A673 (cell line): ENCODE results near the gene SLC23A2. TPM values are rescaled to one million over a fixed set of nuclear protein-coding genes. Genes with fewer than 3 reads are reported as not detected.

Source experiments
- Bru-seq: library from RNA; stranded (reverse); fragments of 400-500 nt; gene quantifications from one replicate; lab custom pipeline; 2021; lab: Mats Ljungman, UMichigan
- BruChase-seq, 2 experiments: library from RNA; stranded (reverse); fragments of 400-500 nt; gene quantifications; one replicate each; lab custom pipeline; 2021; lab: Mats Ljungman, UMichigan
- BruUV-seq: library from RNA; stranded (reverse); fragments of 400-500 nt; replicated peaks from 2 replicates; lab custom pipeline; 2021; lab: Mats Ljungman, UMichigan
- CTCF ChIA-PET: fragments of 300-600 bp; sonication (Branson Sonifier 250); formaldehyde crosslinking; loops from one replicate; lab custom pipeline; 2022; ENCODE audit warnings: antibody characterized with exemption; lab: Charles Lee
- POLR2A ChIA-PET: fragments of 300-600 bp; sonication (Branson Sonifier 250); formaldehyde crosslinking; loops from one replicate; lab custom pipeline; 2022; ENCODE audit warnings: antibody characterized with exemption; ENCODE audit not compliant: low non-redundant PET; lab: Charles Lee
- DNase-seq: peaks from one replicate; pipeline ENCODE4 v3.0.0-alpha.2; 2015; ENCODE audit warnings: low spot score
- H3K27ac ChIP-seq: fragments of 200-600 bp; sonication (generic); 2 replicates; pipeline ENCODE4 v1.5.1; 2016; ENCODE audit warnings: mixed run types, low read depth, mild to moderate bottlenecking, mixed read lengths, antibody characterized with exemption, low read length; ENCODE audit not compliant: poor library complexity, severe bottlenecking
- H3K27me3 ChIP-seq: fragments of 200-600 bp; sonication (generic); replicated peaks from 2 replicates; pipeline ENCODE4 v1.6.1; 2017; ENCODE audit warnings: mixed run types, low read depth, mild to moderate bottlenecking, mixed read lengths, antibody characterized with exemption, low read length; ENCODE audit not compliant: insufficient read depth, poor library complexity
- H3K36me3 ChIP-seq: fragments of 200-600 bp; sonication (generic); 2 replicates; pipeline ENCODE4 v1.6.1; 2016; ENCODE audit warnings: mixed run types, mild to moderate bottlenecking, mixed read lengths, antibody characterized with exemption, low read length; ENCODE audit not compliant: insufficient read depth, poor library complexity, severe bottlenecking
- H3K4me1 ChIP-seq: fragments of 200-600 bp; sonication (generic); 2 replicates; pipeline ENCODE4 v1.6.1; 2017; ENCODE audit warnings: mixed run types, mild to moderate bottlenecking, mixed read lengths, antibody characterized with exemption, low read length; ENCODE audit not compliant: insufficient read depth, poor library complexity, severe bottlenecking
- H3K4me3 ChIP-seq: fragments of 200-600 bp; sonication (generic); 2 replicates; pipeline ENCODE4 v1.5.1; 2016; ENCODE audit warnings: low read depth, mixed run types, mild to moderate bottlenecking, mixed read lengths, low read length; ENCODE audit not compliant: poor library complexity, severe bottlenecking
- H3K9me3 ChIP-seq: fragments of 200-600 bp; sonication (generic); 2 replicates; pipeline ENCODE4 v1.6.1; 2016; ENCODE audit warnings: mixed run types, low read depth, mild to moderate bottlenecking, mixed read lengths, antibody characterized with exemption, low read length; ENCODE audit not compliant: poor library complexity, severe bottlenecking
- CTCF ChIP-seq: fragments of 300-800, 200-600 bp; sonication (generic); conservative IDR thresholded peaks from 2 replicates; pipeline ENCODE4 v1.5.1; 2017; ENCODE audit warnings: low read depth, mild to moderate bottlenecking, antibody characterized with exemption, low read length, moderate library complexity, mixed read lengths
- EZH2 ChIP-seq: fragments of 200-600 bp; sonication (generic); IDR thresholded peaks from 2 replicates; pipeline ENCODE4 v1.6.1; 2017; ENCODE audit warnings: borderline replicate concordance, low read depth, mild to moderate bottlenecking, mixed read lengths, antibody characterized with exemption, low read length; ENCODE audit not compliant: poor library complexity, severe bottlenecking
- intact Hi-C: fragments of 100-400 bp; cut with micrococcal nuclease; formaldehyde crosslinking; loops from one replicate; pipeline ENCODE4 v1.10.0; 2022; ENCODE audit not compliant: unreplicated experiment
- long read RNA-seq: library from polyadenylated mRNA; stranded (forward); transcript quantifications from one replicate; pipeline ENCODE4 v2.0.0, GENCODE V29; 2022
- total RNA-seq: library from RNA; stranded (reverse); gene quantifications from 2 replicates; pipeline ENCODE4 v1.2.3, GENCODE V29; 2021

Gene SLC23A2
- total RNA-seq (29.4 and 31.5 TPM in 2 replicates), Bru-seq, nascent RNA (percentile 74 among the genes with signal in this experiment), BruChase-seq, experiment 1, labeled RNA remaining after a 2-hour chase (percentile 68 among the genes with signal in this experiment), BruChase-seq, experiment 2, labeled RNA remaining after a 6-hour chase (percentile 80 among the genes with signal in this experiment)
- long read RNA-seq, full-length matches to known transcripts = 2 of 28 reads
- long read RNA-seq, partial matches to known transcripts = 4 of 28 reads
- long read RNA-seq, other reads (novel, unspliced or antisense) = 22 of 28 reads

DNA sequence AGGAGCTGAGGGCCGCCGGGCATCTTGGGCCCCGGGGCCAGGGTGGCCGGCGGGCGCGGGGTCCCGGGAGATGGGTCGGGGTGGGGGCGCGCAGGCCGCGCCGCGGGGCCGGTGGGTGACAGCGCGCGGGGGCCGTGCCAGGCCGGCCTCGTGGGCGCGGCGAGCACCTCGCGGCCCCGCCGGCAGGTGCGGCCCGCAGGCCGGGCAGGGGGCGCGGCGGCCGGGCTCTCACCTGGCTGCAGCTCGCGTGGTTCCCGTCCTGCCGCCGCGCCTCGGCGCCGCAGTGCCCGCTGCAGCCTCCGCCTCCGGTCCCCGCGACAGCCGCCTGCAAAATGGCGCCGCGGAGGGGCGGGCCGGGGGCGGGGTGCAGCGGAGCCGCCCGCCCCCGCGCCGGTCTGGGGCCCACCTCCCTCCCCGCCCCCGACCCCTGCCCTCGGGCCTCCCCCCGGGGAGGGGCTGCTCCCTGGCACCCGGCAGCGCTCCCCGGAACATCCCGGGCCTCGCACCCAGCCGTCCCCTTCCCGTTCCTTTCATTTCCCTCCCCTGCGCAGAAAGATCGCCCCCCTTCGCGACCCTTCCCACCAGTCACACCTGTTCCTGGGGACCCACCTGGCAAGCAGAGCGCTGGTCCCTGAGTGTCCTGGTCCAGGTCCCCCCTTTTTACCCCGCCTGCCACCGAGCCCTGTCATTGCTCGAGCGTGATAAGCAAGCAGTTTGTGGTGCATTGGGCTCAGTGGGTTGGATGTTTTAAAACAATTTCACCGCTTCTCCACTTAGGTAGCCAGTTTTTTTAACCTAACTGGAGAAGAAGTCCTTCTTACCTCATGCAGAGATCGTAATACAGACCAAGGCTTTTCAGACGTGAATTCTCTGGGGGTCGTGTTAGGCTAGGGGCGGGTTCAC is at the start of gene SLC23A2:
SLC23A2 (minus strand) TSS at position 337 of the 903 bp plus-strand sequence. CDS start 68,948 bp downstream, outside the sequence.
- peak within 1 kb of the TSS; percentile 91 for H3K4me3 ChIP-seq
- no TSS peak for BruUV-seq
- H3K36me3 ChIP-seq = no peaks in the 10 kb centered on the region
- no peaks in the 10 kb centered on the region for H3K9me3 ChIP-seq
- H3K4me1 ChIP-seq = peaks cover 16% of the 10 kb centered on the region
- TF ChIP-seq CTCF (no peak), EZH2 (no peak)
- POLR2A ChIA-PET = no interaction called here
- peak; percentile 59 for DNase-seq
- peak within 1 kb of the TSS; percentile 63 for H3K27ac ChIP-seq
- no peaks in the 10 kb centered on the region for H3K27me3 ChIP-seq
- intact Hi-C loops = no loop called here
- CTCF ChIA-PET = no interaction called here

DNA sequence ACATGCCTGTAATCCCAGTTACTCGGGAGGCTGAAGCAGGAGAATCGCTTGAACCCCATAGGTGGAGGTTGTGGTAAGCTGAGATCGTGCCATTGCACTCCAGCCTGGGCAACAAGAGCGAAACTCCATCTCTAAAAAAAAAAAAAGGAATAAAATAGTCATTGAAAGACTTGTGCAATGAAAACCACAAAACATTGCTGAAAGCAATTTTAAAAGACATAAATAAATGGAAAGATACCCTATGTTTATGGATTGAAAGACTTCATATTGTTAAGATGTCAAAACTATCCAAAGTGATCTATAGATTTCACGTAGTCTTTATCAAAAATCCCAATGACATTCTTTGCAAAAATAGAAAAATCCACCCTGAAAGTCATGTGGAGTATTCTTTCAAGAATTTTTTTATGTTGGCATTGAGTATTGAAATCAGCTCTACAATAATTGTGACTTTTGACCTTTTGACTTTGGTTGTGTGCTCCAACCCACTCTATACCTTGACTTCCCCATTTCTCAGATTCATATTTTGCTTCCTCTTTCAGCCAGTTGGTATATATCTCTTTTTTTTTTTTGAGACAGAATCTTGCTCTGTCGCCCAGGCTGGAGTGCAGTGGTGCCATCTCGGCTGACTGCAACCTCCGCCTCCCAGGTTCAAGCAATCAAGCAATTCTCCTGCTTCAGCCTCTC is 45.5 kb upstream of the SLC23A2 start:
- no peak overlapping the region for H3K4me3 ChIP-seq
- intact Hi-C loops = no loop called here
- H3K27ac ChIP-seq = no peak overlapping the region
- TF ChIP-seq CTCF = no peak
- no peak for TF ChIP-seq EZH2
- DNase-seq = no peak
- H3K27me3 ChIP-seq = no peaks in the 10 kb centered on the region
- H3K36me3 ChIP-seq = no peaks in the 10 kb centered on the region
- CTCF ChIA-PET = no interaction called here
- no peaks in the 10 kb centered on the region for H3K9me3 ChIP-seq
- BruUV-seq = no TSS peak
- POLR2A ChIA-PET = no interaction called here
- H3K4me1 ChIP-seq = no peaks in the 10 kb centered on the region

DNA sequence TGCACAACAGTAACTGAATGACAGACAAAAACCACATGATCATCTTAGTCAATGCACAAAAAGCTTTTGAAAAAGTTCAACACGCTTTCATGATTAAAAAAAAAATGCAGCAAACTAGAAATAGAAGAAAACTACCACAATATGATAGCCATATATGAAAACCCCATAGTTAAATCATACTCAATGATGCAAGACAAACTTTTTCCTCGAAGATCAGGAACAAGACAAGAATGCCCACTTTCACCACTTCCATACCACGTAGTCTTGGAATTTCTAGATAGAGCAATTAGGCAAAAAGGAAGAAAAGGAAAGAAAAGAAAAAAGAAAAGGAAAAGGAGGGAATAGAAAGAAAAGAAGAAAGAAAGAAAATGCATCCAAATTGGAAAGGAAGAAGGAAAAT is 44.6 kb upstream of the SLC23A2 start:
- ChIA-PET POLR2A (no interaction called here), CTCF (no interaction called here)
- H3K4me1 ChIP-seq = no peaks in the 10 kb centered on the region
- TF ChIP-seq CTCF (no peak), EZH2 (no peak)
- H3K9me3 ChIP-seq = no peaks in the 10 kb centered on the region
- BruUV-seq = no TSS peak
- no peak for DNase-seq
- H3K4me3 ChIP-seq = no peak overlapping the region
- H3K36me3 ChIP-seq = no peaks in the 10 kb centered on the region
- no peak overlapping the region for H3K27ac ChIP-seq
- intact Hi-C loops = no loop called here
- H3K27me3 ChIP-seq = no peaks in the 10 kb centered on the region
